Lower leg skin (tissue), 4 donors: Measurements from ENCODE around the gene PIGV. TPM values are rescaled to one million over a fixed set of nuclear protein-coding genes. Genes with fewer than 3 reads are reported as not detected.

Experiments
- DNase-seq, 2 donors: peaks; one replicate each; pipeline ENCODE4 v3.0.0-alpha.2; 2019; ENCODE audit warnings: low spot score in 2 of 2
- H3K4me3 ChIP-seq: fragments of 200-600 bp; sonication (generic); 2 replicates; pipeline ENCODE4 v1.5.1; 2017; ENCODE audit warnings: mild to moderate bottlenecking, low read depth; ENCODE audit not compliant: poor library complexity, severe bottlenecking
- POLR2A ChIP-seq, 2 donors: fragments of 450-650 bp; IDR thresholded peaks; one replicate each; pipeline ENCODE4 v1.6.1; 2016 to 2017; ENCODE audit warnings: antibody characterized with exemption in 2 of 2, mild to moderate bottlenecking in 1 of 2, moderate library complexity in 1 of 2
- WGBS, 2 donors: methylation state at CpG; one replicate each; pipeline ENCODE4 v1.1.5; 2018; 5-methylcytosine and 5-hydroxymethylcytosine counted together
- intact Hi-C: fragments of 100-400 bp; cut with DNase I; formaldehyde crosslinking; loops from one replicate; pipeline ENCODE4 v1.15.0; 2023; ENCODE audit warnings: low total_unique reads
- total RNA-seq, 4 donors: library from RNA; depleted of rRNA; stranded (reverse); fragments of >200 nt; gene quantifications; one replicate each; pipeline ENCODE4 v1.1.0, GENCODE V29; 2016
- TF ChIP-seq, protein P1 (sequence below), 3 donors: fragments of 450-650 bp; IDR thresholded peaks; one replicate each; pipeline ENCODE4 v1.5.1; 2016; ENCODE audit warnings: antibody characterized with exemption in 3 of 3, mild to moderate bottlenecking in 3 of 3, moderate library complexity in 2 of 3

The PIGV gene
- total RNA-seq, 4 donors from 2014 or later: 18.2 to 39.3 (median 27.1) TPM

DNA sequence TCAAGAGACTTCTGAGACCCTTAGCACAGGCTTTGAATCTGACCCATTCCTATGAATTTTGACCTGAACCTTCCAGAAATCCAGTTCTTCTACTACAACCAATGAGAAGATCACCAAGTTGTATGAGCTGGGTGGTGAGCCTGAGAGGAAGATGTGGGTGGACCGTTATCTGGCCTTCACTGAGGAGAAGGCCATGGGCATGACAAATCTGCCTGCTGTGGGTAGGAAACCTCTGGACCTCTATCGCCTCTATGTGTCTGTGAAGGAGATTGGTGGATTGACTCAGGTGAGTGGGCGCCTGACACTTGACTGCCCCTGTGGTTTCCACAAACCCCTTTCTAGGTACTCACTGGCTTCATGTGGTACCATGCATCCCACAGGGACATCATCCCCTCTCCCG lies 20.0 kb upstream of the PIGV start:
- no peak overlapping the region for H3K4me3 ChIP-seq
- DNase-seq: no peak
- WGBS, 2 donors: 81 to 90% methylated on average over 4 of the region's 4 CpGs
- TF ChIP-seq, protein P1, sequence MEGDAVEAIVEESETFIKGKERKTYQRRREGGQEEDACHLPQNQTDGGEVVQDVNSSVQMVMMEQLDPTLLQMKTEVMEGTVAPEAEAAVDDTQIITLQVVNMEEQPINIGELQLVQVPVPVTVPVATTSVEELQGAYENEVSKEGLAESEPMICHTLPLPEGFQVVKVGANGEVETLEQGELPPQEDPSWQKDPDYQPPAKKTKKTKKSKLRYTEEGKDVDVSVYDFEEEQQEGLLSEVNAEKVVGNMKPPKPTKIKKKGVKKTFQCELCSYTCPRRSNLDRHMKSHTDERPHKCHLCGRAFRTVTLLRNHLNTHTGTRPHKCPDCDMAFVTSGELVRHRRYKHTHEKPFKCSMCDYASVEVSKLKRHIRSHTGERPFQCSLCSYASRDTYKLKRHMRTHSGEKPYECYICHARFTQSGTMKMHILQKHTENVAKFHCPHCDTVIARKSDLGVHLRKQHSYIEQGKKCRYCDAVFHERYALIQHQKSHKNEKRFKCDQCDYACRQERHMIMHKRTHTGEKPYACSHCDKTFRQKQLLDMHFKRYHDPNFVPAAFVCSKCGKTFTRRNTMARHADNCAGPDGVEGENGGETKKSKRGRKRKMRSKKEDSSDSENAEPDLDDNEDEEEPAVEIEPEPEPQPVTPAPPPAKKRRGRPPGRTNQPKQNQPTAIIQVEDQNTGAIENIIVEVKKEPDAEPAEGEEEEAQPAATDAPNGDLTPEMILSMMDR (IDR thresholded peaks at IDR 0.05): no peak
- TF ChIP-seq POLR2A (IDR thresholded peaks at IDR 0.05): no peak
- intact Hi-C loops: no loop called here

DNA sequence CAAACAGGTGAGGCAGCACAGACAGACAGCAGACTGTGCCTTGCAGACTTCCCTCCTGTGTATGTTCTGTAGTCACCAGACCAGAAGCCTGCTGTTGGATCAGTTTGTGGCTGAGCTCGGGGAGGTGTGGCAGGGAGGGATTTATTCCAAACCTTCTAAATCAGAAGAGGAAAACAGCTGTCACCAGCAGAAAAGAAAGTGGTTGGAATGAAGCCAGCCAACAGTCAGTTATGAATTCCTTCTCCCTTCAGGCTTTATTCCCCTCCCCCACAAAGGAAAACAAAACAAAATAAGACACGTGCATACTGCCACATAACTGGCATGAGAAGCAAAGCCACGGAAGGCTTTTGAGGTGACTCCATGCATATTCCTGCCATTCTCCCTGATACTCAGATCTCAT lies 19.0 kb upstream of the PIGV start:
- no peak overlapping the region for H3K4me3 ChIP-seq
- TF ChIP-seq POLR2A (IDR thresholded peaks at IDR 0.05): no peak
- TF ChIP-seq, protein P1 (IDR thresholded peaks at IDR 0.05): no peak
- no peak for DNase-seq
- intact Hi-C loops: no loop called here
- 8 to 17% methylated on average over 3 of the region's 3 CpGs for WGBS, 2 donors

- WGBS, 2 donors: 44 to 45% methylated on average over 3 of the region's 3 CpGs
- no peak for TF ChIP-seq POLR2A (IDR thresholded peaks at IDR 0.05)
- TF ChIP-seq, protein P1 (IDR thresholded peaks at IDR 0.05): no peak
- no peak for DNase-seq
- intact Hi-C loops: loop anchor here (10.0 kb wide), 1 partner anchor 46 kb away; no protein-coding TSS in a partner anchor
- no peak overlapping the region for H3K4me3 ChIP-seq
Observed at GRCh38 chr1:26771285-26771642, 16.5 kb upstream of the PIGV start.

DNA sequence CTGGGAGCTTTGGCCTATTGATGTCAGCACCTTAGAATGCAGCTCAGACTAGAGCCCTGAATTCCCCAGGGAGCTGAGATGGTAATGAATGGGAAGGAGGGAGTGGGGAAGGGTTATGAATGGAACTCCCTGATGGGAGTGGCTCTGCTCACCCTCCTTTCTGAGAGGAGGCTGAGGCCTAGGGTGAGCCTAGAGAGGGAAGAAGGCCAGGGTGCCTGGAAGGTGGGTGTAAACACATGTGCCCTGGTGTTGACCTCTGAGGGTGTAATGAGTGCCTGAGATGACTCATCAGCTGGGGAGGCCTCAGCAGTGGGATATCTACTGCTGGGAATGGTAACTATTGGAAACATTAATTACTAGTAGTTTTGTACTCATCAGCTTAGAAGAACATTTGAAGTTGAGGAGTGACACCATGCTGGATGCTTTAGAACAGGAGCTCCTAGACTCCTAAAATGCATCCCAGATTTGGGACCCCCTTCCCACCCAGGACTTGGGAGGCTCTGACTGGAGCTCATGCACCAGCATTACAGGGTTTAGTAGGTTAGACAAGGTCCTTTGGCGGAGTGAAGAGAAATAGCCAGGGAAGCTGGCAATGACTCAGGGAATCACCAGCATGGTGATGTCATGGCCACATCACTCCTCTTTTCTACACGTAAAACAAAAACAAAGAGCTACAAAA lies 16.0 kb upstream of the PIGV start:
- intact Hi-C loops: loop anchor here (10.0 kb wide), 1 partner anchor 47 kb away; no protein-coding TSS in a partner anchor
- no peak for DNase-seq
- TF ChIP-seq, protein P1 (IDR thresholded peaks at IDR 0.05): no peak
- no peak for TF ChIP-seq POLR2A (IDR thresholded peaks at IDR 0.05)
- H3K4me3 ChIP-seq: no peak overlapping the region
- WGBS, 2 donors: 85% methylated on average over 2 of the region's 2 CpGs

GRCh38 chr1:26772687-26773086 lies 15.1 kb upstream of the PIGV start:
- TF ChIP-seq, protein P1 (IDR thresholded peaks at IDR 0.05): no peak
- TF ChIP-seq POLR2A (IDR thresholded peaks at IDR 0.05): no peak
- WGBS, 2 donors: 68 to 80% methylated on average over 4 of the region's 4 CpGs
- H3K4me3 ChIP-seq: no peak overlapping the region
- DNase-seq: no peak
- intact Hi-C loops: loop anchor here (10.0 kb wide), 1 partner anchor 48 kb away; no protein-coding TSS in a partner anchor

GRCh38 chr1:26774462-26774861 lies 13.3 kb upstream of the PIGV start:
- H3K4me3 ChIP-seq: no peak overlapping the region
- DNase-seq: no peak
- 96 to 97% methylated on average over 12 to 13 of the region's 13 CpGs for WGBS, 2 donors
- no peak for TF ChIP-seq POLR2A (IDR thresholded peaks at IDR 0.05)
- TF ChIP-seq, protein P1 (IDR thresholded peaks at IDR 0.05): no peak
- intact Hi-C loops: loop anchor here (10.0 kb wide), 1 partner anchor 50 kb away; no protein-coding TSS in a partner anchor
